GM20431 (cell line): ENCODE data around the gene KHDRBS1.
"Not testable (repeated sequence)": the region's sequence is repeated elsewhere in the genome, so short reads cannot be mapped to it uniquely, and the experiment has no call there.

Experiments
- in situ Hi-C: fragments of 300-500 bp; cut with MseI, MboI; formaldehyde crosslinking; loops from one replicate; pipeline ENCODE4 v1.15.0; 2020; ENCODE audit warnings: low sequenced_read_pairs; ENCODE audit not compliant: unreplicated experiment

KHDRBS1 gene

DNA sequence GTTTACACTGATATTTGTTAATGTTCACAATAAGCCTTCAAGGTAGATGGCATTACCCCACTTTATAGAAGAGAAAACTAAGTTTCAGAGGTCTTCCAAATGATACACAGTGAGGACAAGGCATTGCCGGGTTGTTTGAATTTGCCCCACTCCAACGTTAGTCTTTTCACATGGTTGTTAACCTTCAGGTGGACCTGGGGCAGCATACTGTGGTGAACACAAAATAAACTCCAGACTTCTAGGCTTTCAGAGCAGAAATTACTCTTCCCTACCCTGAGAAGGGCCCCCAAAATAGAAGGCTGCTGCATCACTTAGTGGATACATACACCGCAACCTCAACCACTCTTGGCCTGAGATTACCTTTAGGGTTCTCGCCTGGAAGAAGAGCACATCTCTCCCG, 3.4 kb upstream of the KHDRBS1 start:
- in situ Hi-C loops: no loop called here

DNA sequence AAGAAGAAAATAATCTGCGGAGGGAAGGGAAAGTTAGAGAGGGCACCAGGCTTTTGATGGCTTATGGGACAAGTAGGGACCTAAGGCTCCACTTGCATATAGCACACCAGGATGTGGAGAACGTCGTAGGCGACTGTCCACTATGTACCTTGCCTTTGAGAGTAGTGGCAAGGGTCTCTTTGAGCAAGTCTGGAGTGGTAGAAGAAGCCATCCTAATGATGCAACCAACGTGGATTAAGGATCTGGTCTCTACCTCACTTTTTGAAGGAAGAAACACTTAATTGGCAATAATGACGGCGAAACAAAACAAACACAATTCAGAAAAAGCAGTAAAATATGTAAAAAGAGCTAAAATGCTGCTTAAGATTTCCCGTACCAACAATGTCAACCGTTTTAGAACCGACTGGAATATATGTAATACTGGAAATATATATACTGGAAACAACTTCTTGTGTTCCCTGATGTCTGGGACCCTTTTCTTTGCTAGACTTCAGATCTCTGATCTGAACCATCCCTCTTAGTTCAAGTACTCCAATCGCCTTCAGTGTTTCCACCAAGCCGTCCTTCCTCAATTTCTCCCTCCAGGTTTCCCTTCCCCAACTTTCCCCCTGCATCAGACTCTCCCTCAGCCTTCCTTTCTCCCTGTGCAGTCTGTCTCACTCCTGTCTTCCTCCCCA, 821 bp upstream of the KHDRBS1 start:
- in situ Hi-C loops: no loop called here

DNA sequence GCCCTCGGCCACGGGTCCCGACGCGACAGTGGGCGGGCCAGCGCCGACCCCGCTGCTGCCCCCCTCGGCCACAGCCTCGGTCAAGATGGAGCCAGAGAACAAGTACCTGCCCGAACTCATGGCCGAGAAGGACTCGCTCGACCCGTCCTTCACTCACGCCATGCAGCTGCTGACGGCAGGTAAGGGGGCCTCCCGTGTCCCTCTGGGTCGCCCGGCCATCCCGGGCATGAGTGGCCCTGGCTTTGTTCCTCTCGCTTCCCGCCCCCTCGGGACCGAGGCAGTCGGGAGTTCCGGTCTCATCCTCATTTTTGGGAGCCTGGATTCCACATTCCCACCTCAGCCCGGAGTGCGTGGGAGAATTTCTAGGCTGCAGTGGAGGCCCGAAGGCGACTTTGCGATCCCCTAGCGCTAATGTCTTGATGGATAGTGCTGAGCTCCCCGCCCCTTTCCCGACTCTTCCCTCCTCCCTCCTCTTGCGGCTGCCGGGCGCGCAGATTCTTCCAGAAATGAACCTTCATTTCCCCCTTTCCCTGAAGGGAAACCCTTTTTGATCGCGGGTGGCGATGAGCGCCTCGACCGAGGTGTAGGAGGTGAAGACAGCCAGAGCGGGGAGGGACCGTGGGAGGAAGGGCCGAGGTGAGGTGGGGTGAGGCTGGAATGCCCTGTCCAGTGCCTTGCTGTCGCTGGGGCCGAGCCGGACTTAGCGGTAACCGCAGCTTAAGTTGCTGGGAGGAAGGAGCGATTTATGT, 705 bp downstream of the KHDRBS1 start:
- in situ Hi-C loops: no loop called here

DNA sequence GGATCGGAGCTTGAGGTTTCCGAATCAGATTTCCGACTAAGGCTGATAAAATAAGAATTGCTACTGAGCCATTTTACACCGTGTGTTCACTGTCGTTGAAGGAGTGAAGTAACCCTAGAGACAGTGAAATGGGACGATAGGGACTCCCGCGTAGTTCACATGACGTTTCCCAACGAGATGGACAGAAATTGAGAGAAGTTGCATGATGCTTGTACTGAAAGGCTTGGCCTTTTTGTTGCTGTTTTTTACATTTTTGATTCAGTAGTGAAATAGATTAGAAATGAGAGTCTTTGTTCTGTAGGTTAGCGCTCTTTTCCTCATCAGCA, 1.2 kb downstream of the KHDRBS1 start:
- in situ Hi-C loops: no loop called here

DNA sequence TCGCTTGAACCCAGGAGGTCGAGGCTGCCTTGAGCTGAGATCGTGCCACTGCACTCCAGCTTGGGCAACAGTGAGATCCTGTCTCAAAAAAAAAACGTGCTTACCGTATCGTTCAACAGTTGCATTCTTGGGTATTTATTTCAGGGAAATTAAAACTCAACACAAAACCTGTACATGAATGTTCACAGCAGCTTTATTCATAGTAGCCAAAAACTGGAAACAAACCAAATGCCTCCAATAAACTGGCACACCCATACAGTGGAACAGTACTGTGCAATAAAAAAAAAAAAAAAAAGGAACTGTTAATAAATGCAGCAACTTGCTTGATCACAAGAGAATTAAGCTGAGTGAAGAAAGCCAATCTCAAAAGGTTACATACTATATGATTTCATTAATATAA, 6.7 kb downstream of the KHDRBS1 start:
- in situ Hi-C loops: no loop called here

- in situ Hi-C loops: not testable (repeated sequence)
Measured at GRCh38 chr1:32021574-32022018, 7.9 kb downstream of the KHDRBS1 start.

GRCh38 chr1:32023351-32023750, 9.7 kb downstream of the KHDRBS1 start:
- in situ Hi-C loops: no loop called here

GRCh38 chr1:32025515-32025914, 11.8 kb downstream of the KHDRBS1 start:
- in situ Hi-C loops: no loop called here

- in situ Hi-C loops: no loop called here
Measured at GRCh38 chr1:32028746-32029145, 15.1 kb downstream of the KHDRBS1 start.

DNA sequence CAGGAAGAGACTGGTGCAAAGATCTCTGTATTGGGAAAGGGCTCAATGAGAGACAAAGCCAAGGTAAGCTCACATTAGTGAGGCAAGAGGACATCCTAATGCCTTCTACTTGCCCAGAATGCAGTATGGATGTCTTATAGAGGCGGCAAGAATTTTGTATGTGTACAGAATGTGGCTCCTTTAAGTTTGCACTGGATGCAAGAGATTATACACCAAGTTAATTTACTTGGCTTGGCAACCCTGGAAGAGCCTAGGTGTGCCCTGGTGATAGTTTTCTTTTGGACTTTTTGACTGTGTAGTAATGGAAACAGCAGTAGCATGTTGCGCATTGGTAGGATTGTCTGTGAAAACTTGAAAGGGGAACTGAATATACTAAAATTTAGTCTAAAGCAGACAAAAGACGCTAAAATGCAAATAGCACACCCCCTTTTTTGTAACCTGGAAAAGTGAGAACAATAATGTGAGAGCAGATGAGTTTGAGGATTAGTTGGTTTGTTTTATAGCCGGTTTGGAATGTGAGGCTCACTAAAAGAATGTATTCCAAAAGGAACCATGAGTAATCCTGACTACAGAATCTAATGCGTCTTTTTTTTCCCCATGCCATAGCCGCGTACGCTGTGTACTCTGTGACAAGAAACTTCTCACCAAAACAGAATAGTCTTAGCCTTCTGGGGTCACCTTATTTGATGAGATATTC, 18.1 kb downstream of the KHDRBS1 start:
- in situ Hi-C loops: no loop called here

DNA sequence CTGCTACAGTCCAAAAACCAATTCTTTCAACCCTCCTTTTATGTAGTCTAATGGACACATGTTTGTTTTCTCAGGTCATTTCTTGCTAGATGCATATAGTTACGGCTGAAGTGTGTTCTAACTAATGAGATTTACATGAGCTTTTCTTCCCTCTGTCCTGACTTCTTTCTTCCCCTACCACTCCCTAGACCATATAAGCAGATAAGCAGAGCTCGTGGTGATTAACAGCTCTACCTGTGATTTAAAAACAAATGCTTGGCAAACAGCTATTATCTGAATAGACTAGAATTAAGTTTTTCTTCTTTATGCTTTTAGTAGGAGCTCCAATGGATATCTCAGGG, 18.6 kb downstream of the KHDRBS1 start:
- in situ Hi-C loops: no loop called here

DNA sequence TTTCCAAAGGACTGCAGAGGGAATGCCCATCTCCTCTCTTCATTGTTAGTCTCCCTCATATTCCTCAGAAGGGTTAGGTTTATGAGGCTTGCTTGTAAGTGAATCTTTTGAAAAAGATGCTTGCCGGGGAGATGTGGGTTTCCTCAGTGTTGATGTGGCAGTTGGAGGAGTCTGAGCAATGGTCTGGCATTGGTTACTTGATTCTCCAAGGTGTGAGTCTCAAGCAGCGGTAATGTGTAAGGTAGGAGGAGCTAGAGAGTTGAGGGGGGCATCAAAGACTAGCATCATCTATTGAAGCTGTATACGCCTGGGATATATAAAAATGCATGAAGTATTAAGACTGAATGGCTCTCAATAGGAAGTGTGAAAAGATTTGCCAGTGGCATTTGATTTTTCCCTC, 21.5 kb downstream of the KHDRBS1 start:
- in situ Hi-C loops: no loop called here

DNA sequence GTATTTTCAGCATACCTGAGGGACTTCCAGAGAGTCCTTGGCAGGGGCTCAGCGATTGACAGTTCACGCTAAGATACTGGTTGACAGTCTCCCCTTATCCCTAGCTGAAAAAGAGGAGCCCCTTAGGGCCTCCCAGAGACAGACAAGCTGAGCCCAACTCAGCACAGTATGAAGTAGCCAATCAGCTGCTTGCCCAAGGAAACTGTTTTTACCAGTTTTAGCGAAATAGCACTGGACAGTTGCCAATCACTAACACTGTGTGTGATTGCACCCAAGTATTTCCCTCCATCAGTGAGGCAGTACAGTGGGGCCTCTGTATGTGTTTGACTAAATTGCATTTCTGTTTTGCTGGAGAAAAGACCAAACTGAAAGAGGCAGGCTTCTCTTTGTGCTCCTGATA, 27.0 kb downstream of the KHDRBS1 start:
- in situ Hi-C loops: no loop called here

DNA sequence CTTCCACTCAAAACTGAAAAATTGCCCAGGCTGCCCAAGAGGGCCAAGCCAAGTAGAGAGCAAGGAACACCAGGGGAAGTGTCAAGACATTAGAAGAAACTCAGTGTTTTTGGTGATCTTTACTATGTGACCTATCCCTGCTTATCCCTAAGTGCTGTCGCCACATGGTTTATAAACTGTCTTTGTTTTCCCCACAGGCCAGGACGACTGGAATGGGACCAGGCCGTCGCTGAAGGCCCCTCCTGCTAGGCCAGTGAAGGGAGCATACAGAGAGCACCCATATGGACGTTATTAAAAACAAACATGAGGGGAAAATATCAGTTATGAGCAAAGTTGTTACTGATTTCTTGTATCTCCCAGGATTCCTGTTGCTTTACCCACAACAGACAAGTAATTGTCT, 28.7 kb downstream of the KHDRBS1 start:
- in situ Hi-C loops: no loop called here

GRCh38 chr1:32044234-32044633, 30.6 kb downstream of the KHDRBS1 start:
- in situ Hi-C loops: no loop called here

DNA sequence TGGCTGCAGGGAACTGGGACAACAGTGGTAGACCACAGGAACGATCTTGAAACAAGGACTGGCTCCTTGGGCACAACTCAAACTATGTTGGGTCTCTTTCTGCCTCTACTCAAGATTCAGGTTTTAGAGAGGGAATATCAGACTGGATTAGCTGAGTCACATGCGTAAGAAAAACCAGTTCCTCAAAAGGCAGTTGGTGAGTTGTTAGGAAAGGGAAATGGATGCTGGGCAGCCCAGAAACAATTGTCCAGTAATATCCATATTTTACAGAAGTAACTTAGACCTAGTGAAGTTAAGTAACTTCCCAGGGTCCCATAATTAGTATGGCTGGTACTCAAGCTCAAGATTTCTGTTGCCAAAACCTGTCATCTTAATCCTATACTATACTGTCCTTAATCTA, 32.1 kb downstream of the KHDRBS1 start:
- in situ Hi-C loops: no loop called here

DNA sequence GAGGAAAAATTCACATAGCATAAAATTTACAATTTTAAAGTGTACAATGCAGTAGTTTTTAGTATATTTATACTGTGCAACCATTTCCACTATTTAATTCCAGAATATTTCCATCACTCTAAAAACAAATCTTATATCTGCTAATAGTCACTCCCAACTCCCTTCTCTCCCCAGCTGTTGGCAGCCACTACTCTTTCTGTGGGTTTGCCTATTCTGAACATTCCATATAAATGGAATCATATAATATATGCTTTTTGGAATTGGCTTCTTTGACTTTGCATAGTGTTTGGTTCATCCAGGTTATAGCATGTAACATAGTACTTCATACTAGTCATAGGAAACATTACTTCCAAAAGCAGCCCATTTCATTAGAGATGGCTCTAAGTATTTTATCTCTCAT, 34.0 kb downstream of the KHDRBS1 start:
- in situ Hi-C loops: no loop called here

DNA sequence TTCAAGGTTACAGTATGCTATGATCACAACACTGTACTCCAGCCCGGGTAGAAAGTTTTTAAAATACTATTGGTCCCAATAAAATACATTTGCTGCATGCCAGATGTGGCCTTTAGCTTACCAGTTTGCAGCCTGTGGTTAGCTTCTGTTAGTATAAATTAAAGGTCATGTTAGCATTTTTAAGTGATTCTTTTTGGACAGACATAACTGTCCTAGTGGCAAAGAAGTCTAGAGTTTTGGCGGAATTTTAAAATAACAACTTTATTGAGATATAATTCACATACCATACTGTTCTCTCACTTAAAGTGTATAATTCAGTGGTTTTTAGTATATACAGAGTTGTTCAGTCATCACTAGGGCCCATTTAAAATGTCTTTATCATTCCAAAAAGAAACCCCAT, 34.8 kb downstream of the KHDRBS1 start:
- in situ Hi-C loops: no loop called here

GRCh38 chr1:32051706-32052105, 38.0 kb downstream of the KHDRBS1 start:
- in situ Hi-C loops: no loop called here

DNA sequence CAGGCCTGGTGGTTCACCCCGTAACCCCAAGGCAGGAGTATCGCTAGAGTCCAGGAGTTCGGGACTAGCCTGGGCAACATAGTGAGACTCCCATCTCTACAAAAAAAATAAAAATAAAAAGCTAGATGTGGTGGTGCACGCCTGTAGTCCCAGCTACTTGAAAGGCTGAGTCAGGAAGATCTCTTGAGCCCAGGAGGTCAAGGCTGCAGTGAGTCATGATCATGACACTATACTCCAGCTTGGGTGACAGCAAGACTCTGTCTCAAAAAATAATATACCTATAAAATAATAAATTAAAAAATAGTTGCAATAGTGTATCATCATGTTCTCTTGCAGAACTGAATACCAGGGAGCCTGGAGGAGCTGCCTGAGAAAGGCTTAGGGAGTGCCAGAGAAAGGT, 39.2 kb downstream of the KHDRBS1 start:
- in situ Hi-C loops: no loop called here

- in situ Hi-C loops: no loop called here
Measured at GRCh38 chr1:32055416-32055815, 41.7 kb downstream of the KHDRBS1 start.

GRCh38 chr1:32056598-32056997, 42.9 kb downstream of the KHDRBS1 start:
- in situ Hi-C loops: no loop called here
